Ishikawa (cell line): ENCODE results near the gene PCDH9.

ENCODE experiments used
- CEBPB ChIP-seq: IDR thresholded peaks from 2 replicates; pipeline ENCODE4 v1.6.1; 2012
- EP300 ChIP-seq: IDR thresholded peaks from 2 replicates; pipeline ENCODE4 v1.6.1; 2012; ENCODE audit warnings: borderline replicate concordance
- RAD21 ChIP-seq: IDR thresholded peaks from 2 replicates; pipeline ENCODE4 v1.6.1; 2012; ENCODE audit warnings: low read depth
- TCF12 ChIP-seq: IDR thresholded peaks from 2 replicates; pipeline ENCODE4 v1.6.1; 2012; ENCODE audit warnings: low read depth
- YY1 ChIP-seq: IDR thresholded peaks from 2 replicates; pipeline ENCODE4 v1.6.1; 2012; ENCODE audit warnings: low read depth
- TF ChIP-seq, protein P1 (sequence below): IDR thresholded peaks from 2 replicates; pipeline ENCODE4 v1.6.1; 2012

- TF ChIP-seq EP300 (no peak), CEBPB (no peak), YY1 (no peak), RAD21 (no peak), TCF12 (no peak)
- TF ChIP-seq, protein P1, sequence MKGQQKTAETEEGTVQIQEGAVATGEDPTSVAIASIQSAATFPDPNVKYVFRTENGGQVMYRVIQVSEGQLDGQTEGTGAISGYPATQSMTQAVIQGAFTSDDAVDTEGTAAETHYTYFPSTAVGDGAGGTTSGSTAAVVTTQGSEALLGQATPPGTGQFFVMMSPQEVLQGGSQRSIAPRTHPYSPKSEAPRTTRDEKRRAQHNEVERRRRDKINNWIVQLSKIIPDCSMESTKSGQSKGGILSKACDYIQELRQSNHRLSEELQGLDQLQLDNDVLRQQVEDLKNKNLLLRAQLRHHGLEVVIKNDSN: no peak
These were observed 854.4 kb downstream of the PCDH9 start for GRCh38 chr13:66375756-66376155.
